K562 (cell line): ENCODE measurements around the gene DNAJB6. TPM values are rescaled to one million over a fixed set of nuclear protein-coding genes. Genes with fewer than 3 reads are reported as not detected.

ENCODE experiments used
- BHLHE40 ChIP-seq: IDR thresholded peaks from 2 replicates; pipeline ENCODE4 v1.6.1; 2011; ENCODE audit warnings: low read length, improper control_type of control experiment
- CBX3 ChIP-seq, 2 experiments: IDR thresholded peaks; 1 replicate in 1 of 2; 2 replicates in 1 of 2; pipeline ENCODE4 v1.6.1; 2012; ENCODE audit warnings: inconsistent platforms in 2 of 2, low read length in 2 of 2, borderline replicate concordance in 1 of 2, control low read depth in 1 of 2
- DNMT1 ChIP-seq: fragments of 450-650 bp; IDR thresholded peaks from 2 replicates; pipeline ENCODE4 v1.6.1; 2016; ENCODE audit warnings: antibody characterized with exemption, mild to moderate bottlenecking
- GABPB1 ChIP-seq: sonication (generic); formaldehyde crosslinking; IDR thresholded peaks from 2 replicates; pipeline ENCODE4 v1.8.0; 2022; ENCODE audit warnings: mild to moderate bottlenecking, missing genetic modification reagents
- KDM2B ChIP-seq: fragments of 250-450 bp; sonication (Bioruptor Pico); IDR thresholded peaks from 2 replicates; pipeline ENCODE4 v1.8.0; 2021; ENCODE audit warnings: mild to moderate bottlenecking, moderate library complexity
- MYNN ChIP-seq, 2 experiments: sonication (generic); formaldehyde crosslinking in 1 of 2; IDR thresholded peaks; 2 replicates each; pipeline versions ENCODE4 v1.5.0 to v1.6.1; 2016 to 2020; ENCODE audit warnings: antibody characterized with exemption in 1 of 2, missing genetic modification reagents in 1 of 2
- NEUROD1 ChIP-seq: fragments of 150-350 bp; IDR thresholded peaks from 2 replicates; pipeline ENCODE4 v1.6.1; 2014; ENCODE audit warnings: borderline replicate concordance, low read length, low read depth; ENCODE audit not compliant: partially characterized antibody
- NRF1 ChIP-seq, 2 experiments: fragments of 450-650 bp; IDR thresholded peaks in 1 of 2; conservative IDR thresholded peaks in 1 of 2; 2 replicates each; pipeline ENCODE4 v1.6.1; 2014; ENCODE audit warnings: mild to moderate bottlenecking in 2 of 2
- PKNOX1 ChIP-seq: fragments of 450-650 bp; IDR thresholded peaks from 2 replicates; pipeline ENCODE4 v1.6.1; 2016
- RAD51 ChIP-seq: fragments of 450-650 bp; IDR thresholded peaks from 2 replicates; pipeline ENCODE4 v1.7.1; 2016; ENCODE audit warnings: low read depth, mild to moderate bottlenecking, borderline replicate concordance
- TAF1 ChIP-seq: IDR thresholded peaks from 2 replicates; pipeline ENCODE4 v1.6.1; 2011; ENCODE audit warnings: mild to moderate bottlenecking, low read length, moderate library complexity; ENCODE audit not compliant: insufficient read depth, control insufficient read depth, severe bottlenecking; ENCODE audit errors: extremely low read depth
- TFAP4 ChIP-seq: sonication (generic); formaldehyde crosslinking; IDR thresholded peaks from 2 replicates; pipeline ENCODE4 v1.8.0; 2022; ENCODE audit warnings: missing genetic modification reagents, mild to moderate bottlenecking, moderate library complexity, borderline replicate concordance
- ZNF212 ChIP-seq: fragments of 450-650 bp; formaldehyde crosslinking; IDR thresholded peaks from 2 replicates; pipeline ENCODE4 v1.4.0; 2020; ENCODE audit warnings: mild to moderate bottlenecking
- ZNF586 ChIP-seq: fragments of 450-650 bp; formaldehyde crosslinking; conservative IDR thresholded peaks from 2 replicates; pipeline ENCODE4 v1.4.0; 2020; ENCODE audit warnings: mild to moderate bottlenecking, moderate library complexity
- polyA plus RNA-seq, 8 experiments: library from polyadenylated mRNA; depleted of rRNA in 4 of 8; stranded (reverse) in 5 of 8; unstranded in 3 of 8; fragments of >200 nt; fragmentation: Nextera tagmentation in 2 of 8; fragmentation: Illumina TruSeq in 1 of 8; extraction: Ambion mirVana in 2 of 8; extraction: Trizol in 1 of 8; gene quantifications; 2 replicates each; pipeline versions ENCODE4 v1.2.1 to v1.2.3, GENCODE V29; 2011 to 2014; ENCODE audit warnings: inconsistent platforms in 1 of 8, missing spikeins in 1 of 8
- total RNA-seq, 7 experiments: library from RNA; depleted of rRNA in 6 of 7; stranded (reverse); fragments of >200 nt in 6 of 7; fragmentation: Illumina TruSeq in 2 of 7; extraction: Trizol in 2 of 7; gene quantifications; 2 replicates each; pipeline versions ENCODE4 v1.2.1 to v1.2.3, GENCODE V29; 2011 to 2021; ENCODE audit warnings: low replicate concordance in 1 of 7
- TF ChIP-seq, protein P1 (sequence below), 2 experiments: fragments of 450-650 bp in 1 of 2; sonication (generic) in 1 of 2; formaldehyde crosslinking in 1 of 2; IDR thresholded peaks in 1 of 2; conservative IDR thresholded peaks in 1 of 2; 2 replicates each; pipeline versions ENCODE4 v1.6.1 to v1.8.1; 2016 to 2023; ENCODE audit warnings: mild to moderate bottlenecking in 2 of 2, moderate library complexity in 2 of 2, inconsistent platforms in 1 of 2, missing genetic modification reagents in 1 of 2
- TF ChIP-seq, protein P2 (sequence below), 2 experiments: fragments of 250-450 bp in 1 of 2; fragments of 450-650 bp in 1 of 2; sonication (Bioruptor Pico) in 1 of 2; IDR thresholded peaks; 2 replicates each; pipeline versions ENCODE4 v1.6.1 to v1.8.0; 2016 to 2021; ENCODE audit warnings: mild to moderate bottlenecking in 2 of 2, moderate library complexity in 2 of 2, missing compliant biosample characterization in 1 of 2, missing genetic modification characterization in 1 of 2
- TF ChIP-seq, protein P3 (sequence below), 2 experiments: fragments of 150-350 bp in 1 of 2; IDR thresholded peaks; 2 replicates each; pipeline ENCODE4 v1.6.1; 2012 to 2016; ENCODE audit warnings: low read depth in 2 of 2, low read length in 2 of 2, mild to moderate bottlenecking in 1 of 2, moderate library complexity in 1 of 2

DNAJB6 gene
- total and polyA plus RNA-seq, 9 of the 15 experiments (the other 6 are each of a cell fraction or from before 2014, with no cell fraction given): 84.5 to 158 (median 135) TPM

DNA sequence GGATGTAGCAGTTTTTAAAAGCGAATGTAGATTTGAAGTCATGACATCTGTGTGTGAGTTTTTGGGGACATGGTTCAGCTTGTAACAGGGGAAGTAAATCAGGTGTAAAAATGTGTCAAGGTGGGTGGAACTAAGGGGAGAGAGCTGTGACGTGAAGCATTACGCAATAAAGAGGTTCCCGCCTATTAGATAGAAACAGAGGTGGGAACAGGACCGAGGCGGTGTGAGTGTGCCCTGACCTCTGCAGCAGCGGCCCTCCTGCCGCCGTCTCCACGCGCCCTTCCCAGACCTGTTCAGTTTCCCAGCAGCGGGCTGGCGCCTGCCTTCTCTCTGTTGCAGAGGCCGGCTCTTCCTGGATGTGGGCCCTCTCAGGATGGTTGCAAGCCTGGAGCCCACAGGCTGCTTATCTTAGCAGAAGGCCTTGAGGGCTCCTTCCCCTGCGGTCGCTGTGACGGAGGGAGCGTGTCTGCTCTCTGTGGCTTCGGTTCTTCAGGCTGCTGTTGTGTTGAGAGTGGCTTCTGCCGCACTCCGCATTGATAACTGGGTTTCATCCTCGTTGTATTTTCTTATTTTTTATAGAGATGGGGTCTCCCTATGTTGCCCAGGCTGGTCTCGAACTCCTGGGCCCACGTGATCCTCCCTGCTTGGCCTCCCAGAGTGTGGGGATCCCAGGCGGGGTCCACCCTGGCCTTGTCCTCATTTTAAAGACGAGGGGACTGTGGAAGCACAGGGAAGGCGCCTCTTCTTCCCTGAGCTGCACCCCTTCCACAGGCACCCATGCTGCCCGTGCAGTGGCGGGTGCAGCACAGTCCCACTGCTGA lies 65.0 kb downstream of the DNAJB6 start (continued):
- peak in 1 of 2 experiments; percentile 45; a peak in 1 of 4 replicates for TF ChIP-seq NRF1 (conservative IDR thresholded peaks at IDR 0.05 in 1 of 2, IDR thresholded peaks at IDR 0.05 in 1 of 2)
- peak in 1 of 2 experiments; percentile 94; a peak in 2 of 3 replicates for TF ChIP-seq CBX3 (IDR thresholded peaks at IDR 0.05; ENCODE audit: borderline replicate concordance in 1 of 2, low read length in 2 of 2)
- TF ChIP-seq, protein P1, sequence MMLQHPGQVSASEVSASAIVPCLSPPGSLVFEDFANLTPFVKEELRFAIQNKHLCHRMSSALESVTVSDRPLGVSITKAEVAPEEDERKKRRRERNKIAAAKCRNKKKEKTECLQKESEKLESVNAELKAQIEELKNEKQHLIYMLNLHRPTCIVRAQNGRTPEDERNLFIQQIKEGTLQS (IDR thresholded peaks at IDR 0.05): peak; percentile 89
- TF ChIP-seq, protein P1 (CRISPR knock-in tag; conservative IDR thresholded peaks at IDR 0.05): no peak
- no peak for TF ChIP-seq ZNF586
- TF ChIP-seq BHLHE40: peak; percentile 60; the same call in 1 of the 2 replicates
- peak; percentile 38 for TF ChIP-seq TAF1
- peak; percentile 90 for TF ChIP-seq TFAP4 (CRISPR knock-in tag)
- TF ChIP-seq MYNN (IDR thresholded peaks at IDR 0.05): peak; percentile 45; the same call in 1 of the 2 replicates
- no peak for TF ChIP-seq MYNN (CRISPR knock-in tag; IDR thresholded peaks at IDR 0.05)
- TF ChIP-seq, protein P2, sequence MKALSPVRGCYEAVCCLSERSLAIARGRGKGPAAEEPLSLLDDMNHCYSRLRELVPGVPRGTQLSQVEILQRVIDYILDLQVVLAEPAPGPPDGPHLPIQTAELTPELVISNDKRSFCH (CRISPR knock-in tag; IDR thresholded peaks at IDR 0.05): no peak
- TF ChIP-seq, protein P2 (tag; IDR thresholded peaks at IDR 0.05): peak; percentile 83
- TF ChIP-seq RAD51: peak; percentile 9; the same call in 1 of the 2 replicates
- TF ChIP-seq, protein P3, sequence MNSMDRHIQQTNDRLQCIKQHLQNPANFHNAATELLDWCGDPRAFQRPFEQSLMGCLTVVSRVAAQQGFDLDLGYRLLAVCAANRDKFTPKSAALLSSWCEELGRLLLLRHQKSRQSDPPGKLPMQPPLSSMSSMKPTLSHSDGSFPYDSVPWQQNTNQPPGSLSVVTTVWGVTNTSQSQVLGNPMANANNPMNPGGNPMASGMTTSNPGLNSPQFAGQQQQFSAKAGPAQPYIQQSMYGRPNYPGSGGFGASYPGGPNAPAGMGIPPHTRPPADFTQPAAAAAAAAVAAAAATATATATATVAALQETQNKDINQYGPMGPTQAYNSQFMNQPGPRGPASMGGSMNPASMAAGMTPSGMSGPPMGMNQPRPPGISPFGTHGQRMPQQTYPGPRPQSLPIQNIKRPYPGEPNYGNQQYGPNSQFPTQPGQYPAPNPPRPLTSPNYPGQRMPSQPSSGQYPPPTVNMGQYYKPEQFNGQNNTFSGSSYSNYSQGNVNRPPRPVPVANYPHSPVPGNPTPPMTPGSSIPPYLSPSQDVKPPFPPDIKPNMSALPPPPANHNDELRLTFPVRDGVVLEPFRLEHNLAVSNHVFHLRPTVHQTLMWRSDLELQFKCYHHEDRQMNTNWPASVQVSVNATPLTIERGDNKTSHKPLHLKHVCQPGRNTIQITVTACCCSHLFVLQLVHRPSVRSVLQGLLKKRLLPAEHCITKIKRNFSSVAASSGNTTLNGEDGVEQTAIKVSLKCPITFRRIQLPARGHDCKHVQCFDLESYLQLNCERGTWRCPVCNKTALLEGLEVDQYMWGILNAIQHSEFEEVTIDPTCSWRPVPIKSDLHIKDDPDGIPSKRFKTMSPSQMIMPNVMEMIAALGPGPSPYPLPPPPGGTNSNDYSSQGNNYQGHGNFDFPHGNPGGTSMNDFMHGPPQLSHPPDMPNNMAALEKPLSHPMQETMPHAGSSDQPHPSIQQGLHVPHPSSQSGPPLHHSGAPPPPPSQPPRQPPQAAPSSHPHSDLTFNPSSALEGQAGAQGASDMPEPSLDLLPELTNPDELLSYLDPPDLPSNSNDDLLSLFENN (IDR thresholded peaks at IDR 0.05; ENCODE audit: low read depth in 2 of 2, low read length in 2 of 2): peak in 1 of 2 experiments; percentile 87; a peak in 2 of 4 replicates
- peak; percentile 34 for TF ChIP-seq NEUROD1
- peak; percentile 68 for TF ChIP-seq GABPB1 (CRISPR knock-in tag)
- 0 out of 2 replicates have a peak, but pooled peaks have one; percentile 4 for TF ChIP-seq ZNF212
- TF ChIP-seq PKNOX1: peak; percentile 87
- TF ChIP-seq DNMT1: 0 out of 2 replicates have a peak, but pooled peaks have one; percentile 37
- no peak for TF ChIP-seq KDM2B (CRISPR knock-in tag)
